HCT116 (cell line): ENCODE measurements around the gene SSX1.
"Not testable (repeated sequence)": the region's sequence is repeated elsewhere in the genome, so short reads cannot be mapped to it uniquely, and the experiment has no call there.

Experiments
- CTCF ChIP-seq, 3 experiments: fragments of 200-600 bp in 1 of 3; sonication (generic) in 1 of 3; IDR thresholded peaks in 2 of 3; conservative IDR thresholded peaks in 1 of 3; 2 replicates each; pipeline ENCODE4 v1.5.1; 2012 to 2017; ENCODE audit warnings: low read depth in 2 of 3, low read length in 2 of 3, antibody characterized with exemption in 1 of 3, borderline replicate concordance in 1 of 3, control low read depth in 1 of 3, mild to moderate bottlenecking in 1 of 3, mixed read lengths in 1 of 3, mixed run types in 1 of 3, moderate library complexity in 1 of 3; ENCODE audit not compliant: insufficient read depth in 1 of 3
- EZH2 ChIP-seq: fragments of 200-600 bp; sonication (generic); IDR thresholded peaks from 2 replicates; pipeline ENCODE4 v1.6.1; 2017; ENCODE audit warnings: antibody characterized with exemption, mixed run types
- EZH2phosphoT487 ChIP-seq: fragments of 200-600 bp; IDR thresholded peaks from 2 replicates; pipeline ENCODE4 v1.6.1; 2018; ENCODE audit warnings: antibody characterized with exemption, borderline replicate concordance
- POLR2A ChIP-seq: IDR thresholded peaks from 2 replicates; pipeline ENCODE4 v1.7.0; 2011; ENCODE audit warnings: borderline replicate concordance; ENCODE audit not compliant: insufficient read depth, insufficient read length; ENCODE audit errors: extremely low read depth
- RAD21 ChIP-seq: IDR thresholded peaks from 2 replicates; pipeline ENCODE4 v1.6.1; 2012; ENCODE audit warnings: low read depth, mild to moderate bottlenecking
- SP1 ChIP-seq: IDR thresholded peaks from 2 replicates; pipeline ENCODE4 v1.6.1; 2012; ENCODE audit warnings: low read depth
- TCF7L2 ChIP-seq: IDR thresholded peaks from 2 replicates; pipeline ENCODE4 v1.7.0; 2011; ENCODE audit warnings: borderline replicate concordance, inconsistent platforms; ENCODE audit not compliant: insufficient read depth, insufficient read length; ENCODE audit errors: extremely low read depth
- YY1 ChIP-seq: IDR thresholded peaks from 2 replicates; pipeline ENCODE4 v1.6.1; 2011; ENCODE audit warnings: low read length, low read depth, moderate library complexity, mild to moderate bottlenecking; ENCODE audit not compliant: insufficient replicate concordance; ENCODE audit errors: extremely low read depth
- ZBTB33 ChIP-seq: IDR thresholded peaks from 2 replicates; pipeline ENCODE4 v1.6.1; 2011; ENCODE audit warnings: mild to moderate bottlenecking, low read length, moderate library complexity; ENCODE audit not compliant: insufficient replicate concordance; ENCODE audit errors: extremely low read depth
- TF ChIP-seq, protein P1 (sequence below): IDR thresholded peaks from 2 replicates; pipeline ENCODE4 v1.6.1; 2012
- TF ChIP-seq, protein P2 (sequence below): IDR thresholded peaks from 2 replicates; pipeline ENCODE4 v1.6.1; 2012
- TF ChIP-seq, protein P3 (sequence below): IDR thresholded peaks from 2 replicates; pipeline ENCODE4 v1.6.1; 2012; ENCODE audit warnings: low read depth

GRCh38 chrX:48252945-48253344 is 2.2 kb upstream of the SSX1 start:
- not testable (repeated sequence) for TF ChIP-seq CTCF (IDR thresholded peaks at IDR 0.05 in 2 of 3, conservative IDR thresholded peaks at IDR 0.05 in 1 of 3; ENCODE audit: borderline replicate concordance in 1 of 3, insufficient read depth in 1 of 3, low read depth in 2 of 3, low read length in 2 of 3); EZH2; SP1; YY1; TCF7L2; EZH2phosphoT487; ZBTB33; POLR2A; RAD21
- TF ChIP-seq, protein P1, sequence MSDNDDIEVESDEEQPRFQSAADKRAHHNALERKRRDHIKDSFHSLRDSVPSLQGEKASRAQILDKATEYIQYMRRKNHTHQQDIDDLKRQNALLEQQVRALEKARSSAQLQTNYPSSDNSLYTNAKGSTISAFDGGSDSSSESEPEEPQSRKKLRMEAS: not testable (repeated sequence)
- TF ChIP-seq, protein P2, sequence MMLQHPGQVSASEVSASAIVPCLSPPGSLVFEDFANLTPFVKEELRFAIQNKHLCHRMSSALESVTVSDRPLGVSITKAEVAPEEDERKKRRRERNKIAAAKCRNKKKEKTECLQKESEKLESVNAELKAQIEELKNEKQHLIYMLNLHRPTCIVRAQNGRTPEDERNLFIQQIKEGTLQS: not testable (repeated sequence)
- TF ChIP-seq, protein P3, sequence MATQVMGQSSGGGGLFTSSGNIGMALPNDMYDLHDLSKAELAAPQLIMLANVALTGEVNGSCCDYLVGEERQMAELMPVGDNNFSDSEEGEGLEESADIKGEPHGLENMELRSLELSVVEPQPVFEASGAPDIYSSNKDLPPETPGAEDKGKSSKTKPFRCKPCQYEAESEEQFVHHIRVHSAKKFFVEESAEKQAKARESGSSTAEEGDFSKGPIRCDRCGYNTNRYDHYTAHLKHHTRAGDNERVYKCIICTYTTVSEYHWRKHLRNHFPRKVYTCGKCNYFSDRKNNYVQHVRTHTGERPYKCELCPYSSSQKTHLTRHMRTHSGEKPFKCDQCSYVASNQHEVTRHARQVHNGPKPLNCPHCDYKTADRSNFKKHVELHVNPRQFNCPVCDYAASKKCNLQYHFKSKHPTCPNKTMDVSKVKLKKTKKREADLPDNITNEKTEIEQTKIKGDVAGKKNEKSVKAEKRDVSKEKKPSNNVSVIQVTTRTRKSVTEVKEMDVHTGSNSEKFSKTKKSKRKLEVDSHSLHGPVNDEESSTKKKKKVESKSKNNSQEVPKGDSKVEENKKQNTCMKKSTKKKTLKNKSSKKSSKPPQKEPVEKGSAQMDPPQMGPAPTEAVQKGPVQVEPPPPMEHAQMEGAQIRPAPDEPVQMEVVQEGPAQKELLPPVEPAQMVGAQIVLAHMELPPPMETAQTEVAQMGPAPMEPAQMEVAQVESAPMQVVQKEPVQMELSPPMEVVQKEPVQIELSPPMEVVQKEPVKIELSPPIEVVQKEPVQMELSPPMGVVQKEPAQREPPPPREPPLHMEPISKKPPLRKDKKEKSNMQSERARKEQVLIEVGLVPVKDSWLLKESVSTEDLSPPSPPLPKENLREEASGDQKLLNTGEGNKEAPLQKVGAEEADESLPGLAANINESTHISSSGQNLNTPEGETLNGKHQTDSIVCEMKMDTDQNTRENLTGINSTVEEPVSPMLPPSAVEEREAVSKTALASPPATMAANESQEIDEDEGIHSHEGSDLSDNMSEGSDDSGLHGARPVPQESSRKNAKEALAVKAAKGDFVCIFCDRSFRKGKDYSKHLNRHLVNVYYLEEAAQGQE: not testable (repeated sequence)
